Measurements from ENCODE around the gene COL4A4.

DNA sequence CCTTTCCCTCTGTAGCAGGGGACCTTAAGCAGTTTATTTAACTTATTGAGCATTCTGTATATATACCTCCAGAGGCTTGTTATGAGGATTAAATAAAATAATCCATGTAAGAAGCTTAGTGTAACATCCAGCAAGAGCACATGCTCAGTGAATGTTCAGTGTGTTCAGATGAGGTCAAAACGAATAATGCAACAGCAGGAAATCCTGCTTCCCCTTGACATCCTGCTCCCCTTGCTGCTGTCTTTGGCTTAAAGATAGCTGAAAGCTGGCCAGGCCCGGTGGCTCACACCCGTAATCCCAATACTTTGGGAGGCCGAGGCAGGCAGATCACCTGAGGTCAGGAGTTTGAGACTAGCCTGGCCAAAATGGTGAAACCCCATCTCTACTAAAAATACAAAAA, 68.7 kb downstream of the COL4A4 start:
- TF ChIP-seq EZH2 (IDR thresholded peaks at IDR 0.05; ENCODE audit: low read length, missing control alignments) = no peak
- TF ChIP-seq, protein P1, sequence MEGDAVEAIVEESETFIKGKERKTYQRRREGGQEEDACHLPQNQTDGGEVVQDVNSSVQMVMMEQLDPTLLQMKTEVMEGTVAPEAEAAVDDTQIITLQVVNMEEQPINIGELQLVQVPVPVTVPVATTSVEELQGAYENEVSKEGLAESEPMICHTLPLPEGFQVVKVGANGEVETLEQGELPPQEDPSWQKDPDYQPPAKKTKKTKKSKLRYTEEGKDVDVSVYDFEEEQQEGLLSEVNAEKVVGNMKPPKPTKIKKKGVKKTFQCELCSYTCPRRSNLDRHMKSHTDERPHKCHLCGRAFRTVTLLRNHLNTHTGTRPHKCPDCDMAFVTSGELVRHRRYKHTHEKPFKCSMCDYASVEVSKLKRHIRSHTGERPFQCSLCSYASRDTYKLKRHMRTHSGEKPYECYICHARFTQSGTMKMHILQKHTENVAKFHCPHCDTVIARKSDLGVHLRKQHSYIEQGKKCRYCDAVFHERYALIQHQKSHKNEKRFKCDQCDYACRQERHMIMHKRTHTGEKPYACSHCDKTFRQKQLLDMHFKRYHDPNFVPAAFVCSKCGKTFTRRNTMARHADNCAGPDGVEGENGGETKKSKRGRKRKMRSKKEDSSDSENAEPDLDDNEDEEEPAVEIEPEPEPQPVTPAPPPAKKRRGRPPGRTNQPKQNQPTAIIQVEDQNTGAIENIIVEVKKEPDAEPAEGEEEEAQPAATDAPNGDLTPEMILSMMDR (conservative IDR thresholded peaks at IDR 0.05 in 1 of 2, IDR thresholded peaks at IDR 0.05 in 1 of 2; ENCODE audit: low read depth in 1 of 2, low read length in 2 of 2) = no peak
